ENCODE data around the gene GTF2H4.

Gene GTF2H4

DNA sequence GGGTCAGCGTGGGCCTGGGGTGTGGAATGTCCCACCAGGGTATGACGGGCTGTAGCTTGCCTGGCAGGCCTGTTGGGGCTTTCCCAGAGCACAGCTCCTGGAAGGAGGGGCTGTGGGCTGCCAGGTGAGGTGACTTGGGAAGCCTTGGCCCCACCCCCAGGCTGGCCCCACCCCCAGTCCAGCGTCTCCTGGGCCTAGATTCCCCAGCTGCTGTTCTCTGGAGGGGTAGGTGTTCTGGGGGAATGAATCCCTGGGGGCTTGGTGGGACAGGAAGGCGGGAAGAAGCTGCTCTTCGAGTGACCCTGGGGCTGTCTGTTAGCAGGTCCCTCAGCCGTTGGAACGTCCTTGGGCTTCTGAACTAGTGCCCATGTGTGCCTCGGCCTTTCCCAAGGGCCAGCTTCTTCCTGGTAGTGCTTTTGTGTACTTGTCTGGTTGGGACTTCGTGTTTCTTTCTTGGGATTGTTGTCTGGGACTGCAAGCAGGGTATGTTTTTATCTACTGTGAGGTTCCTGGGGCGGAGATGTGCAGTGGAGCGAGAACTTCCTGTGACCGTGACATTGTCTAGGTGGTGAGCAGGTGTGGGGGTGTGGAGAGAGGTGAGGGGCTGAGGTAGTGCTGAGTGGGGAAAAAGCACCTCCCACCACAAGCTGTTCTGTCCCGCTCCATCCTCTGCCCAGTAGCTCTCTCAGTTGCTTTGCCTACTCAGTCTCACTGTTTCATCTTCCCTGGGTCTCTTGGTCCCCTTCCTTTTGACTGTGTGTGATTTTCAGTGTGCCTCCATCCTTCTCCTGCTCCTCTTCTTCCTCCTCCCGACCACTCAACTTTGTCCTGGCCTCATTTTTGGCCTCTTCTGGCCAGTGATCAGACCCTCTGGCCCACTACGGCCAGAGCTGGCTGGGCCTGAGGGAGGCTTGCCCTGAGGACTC is 25.0 kb upstream of the GTF2H4 start:
- DNase-seq, result no peak

DNA sequence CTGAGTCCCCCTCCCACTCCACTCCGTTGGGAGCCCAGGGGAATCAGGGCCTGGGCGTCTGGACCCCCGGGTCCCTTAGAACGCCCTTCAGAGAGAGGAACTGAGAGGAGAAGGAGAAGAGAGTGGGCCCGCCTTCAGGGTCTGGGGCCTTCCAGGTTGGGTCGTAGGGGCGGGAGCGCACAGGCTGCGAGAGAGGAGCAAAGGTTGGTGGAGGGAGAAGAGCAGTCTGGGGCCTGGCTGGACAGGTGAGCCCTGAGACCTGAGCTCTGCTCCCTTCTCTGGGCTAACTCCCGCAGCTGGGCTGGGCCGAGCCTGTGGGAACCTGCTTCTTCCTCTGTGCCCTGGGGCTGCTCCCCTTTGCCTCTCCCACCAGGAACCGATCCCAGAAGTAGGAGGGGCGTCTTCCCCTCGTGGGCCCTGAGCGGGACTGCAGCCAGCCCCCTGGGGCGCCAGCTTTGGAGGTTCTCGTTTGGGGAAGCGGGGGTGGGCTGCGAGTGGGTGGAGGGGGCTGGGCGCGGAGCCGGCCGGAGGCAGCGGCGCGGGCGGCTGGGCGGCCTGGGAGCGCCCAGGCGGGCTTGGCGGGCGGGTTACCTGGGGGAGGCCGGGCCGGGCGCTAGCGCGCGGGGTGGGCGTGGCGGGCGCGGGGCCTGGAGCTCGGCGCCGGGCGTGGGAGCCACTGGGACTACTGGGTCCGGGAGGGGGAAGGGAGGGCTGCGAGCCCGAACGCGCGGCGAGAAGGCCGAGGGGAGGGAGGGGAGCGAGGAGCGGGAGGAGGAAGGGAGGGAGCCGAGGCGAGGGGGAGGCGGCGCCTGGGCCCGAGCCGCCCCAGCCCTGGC is 24.1 kb upstream of the GTF2H4 start, which contains the start of gene DDR1:
TSS of gene DDR1 (plus strand) at position 835 of the 836 bp plus-strand sequence. CDS start 4,211 bp downstream, outside the sequence.
- peak; percentile 11 to 18 for DNase-seq

DNA sequence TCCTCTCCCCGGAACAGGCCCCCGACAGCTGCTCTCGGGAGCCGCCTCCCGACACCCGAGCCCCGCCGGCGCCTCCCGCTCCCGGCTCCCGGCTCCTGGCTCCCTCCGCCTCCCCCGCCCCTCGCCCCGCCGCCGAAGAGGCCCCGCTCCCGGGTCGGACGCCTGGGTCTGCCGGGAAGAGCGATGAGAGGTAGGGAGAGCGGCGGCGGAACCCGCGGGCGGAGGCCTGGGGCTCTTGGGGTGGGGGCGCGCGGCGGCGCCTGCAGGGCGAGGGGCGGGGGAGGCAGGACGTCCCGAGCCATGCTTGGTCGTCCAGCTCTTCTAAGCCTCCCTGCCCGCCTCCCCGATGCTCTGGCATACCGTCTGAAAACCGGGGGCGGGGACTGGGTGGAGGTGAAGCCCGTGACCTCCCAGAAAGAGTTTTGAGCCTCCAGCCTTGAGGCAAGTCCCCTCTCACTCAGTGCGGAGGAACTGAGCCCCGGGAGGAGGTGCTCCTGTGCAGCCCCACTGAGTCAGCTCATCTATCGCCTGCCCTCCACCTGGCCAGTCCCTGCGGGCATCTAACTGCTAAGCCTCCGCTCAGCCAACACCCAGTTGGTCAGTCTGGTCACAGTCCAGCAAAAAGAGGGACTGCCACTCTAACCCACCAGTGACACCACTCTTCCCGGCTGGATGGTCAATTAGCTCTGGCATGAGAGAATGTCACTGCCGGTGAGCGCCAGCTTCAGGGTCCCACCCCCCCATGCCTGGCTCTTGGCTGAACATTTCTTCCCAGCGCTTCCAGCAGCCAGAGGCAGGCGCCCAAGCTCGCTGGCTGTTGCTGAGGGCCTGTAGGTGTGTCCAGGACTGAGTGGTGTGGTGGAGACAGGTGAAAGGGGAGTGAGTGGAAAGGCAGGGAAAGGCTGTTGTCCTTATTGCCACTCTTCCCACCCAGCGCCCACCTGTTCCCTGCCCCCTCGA is 23.2 kb upstream of the GTF2H4 start:
- no peak for DNase-seq

DNA sequence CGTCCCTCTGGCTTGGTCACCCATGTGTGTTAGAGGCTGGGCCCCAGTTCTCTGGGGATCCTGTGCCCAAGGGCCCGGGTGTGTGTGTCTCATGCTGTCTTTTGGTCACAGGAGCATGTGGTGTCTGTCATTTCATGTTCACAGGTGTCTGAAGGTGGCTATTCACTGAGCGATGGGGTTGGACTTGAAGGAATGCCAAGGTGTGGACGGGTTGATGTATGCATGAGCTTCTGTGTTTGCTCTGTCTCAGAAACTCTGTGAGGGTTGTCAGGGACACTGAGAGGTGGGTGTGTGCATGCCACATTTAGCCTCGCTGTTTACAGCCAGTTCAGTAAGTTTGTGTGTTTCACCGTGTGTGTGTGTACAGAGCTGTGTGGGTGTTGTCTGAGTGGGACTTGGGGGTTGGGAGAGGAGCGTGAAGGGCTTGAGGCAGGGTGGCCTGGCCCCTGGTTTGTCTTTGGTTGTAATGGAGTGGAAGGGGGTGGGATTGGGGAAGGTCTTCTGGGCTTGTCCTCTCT is 22.5 kb upstream of the GTF2H4 start:
- DNase-seq, result no peak

DNA sequence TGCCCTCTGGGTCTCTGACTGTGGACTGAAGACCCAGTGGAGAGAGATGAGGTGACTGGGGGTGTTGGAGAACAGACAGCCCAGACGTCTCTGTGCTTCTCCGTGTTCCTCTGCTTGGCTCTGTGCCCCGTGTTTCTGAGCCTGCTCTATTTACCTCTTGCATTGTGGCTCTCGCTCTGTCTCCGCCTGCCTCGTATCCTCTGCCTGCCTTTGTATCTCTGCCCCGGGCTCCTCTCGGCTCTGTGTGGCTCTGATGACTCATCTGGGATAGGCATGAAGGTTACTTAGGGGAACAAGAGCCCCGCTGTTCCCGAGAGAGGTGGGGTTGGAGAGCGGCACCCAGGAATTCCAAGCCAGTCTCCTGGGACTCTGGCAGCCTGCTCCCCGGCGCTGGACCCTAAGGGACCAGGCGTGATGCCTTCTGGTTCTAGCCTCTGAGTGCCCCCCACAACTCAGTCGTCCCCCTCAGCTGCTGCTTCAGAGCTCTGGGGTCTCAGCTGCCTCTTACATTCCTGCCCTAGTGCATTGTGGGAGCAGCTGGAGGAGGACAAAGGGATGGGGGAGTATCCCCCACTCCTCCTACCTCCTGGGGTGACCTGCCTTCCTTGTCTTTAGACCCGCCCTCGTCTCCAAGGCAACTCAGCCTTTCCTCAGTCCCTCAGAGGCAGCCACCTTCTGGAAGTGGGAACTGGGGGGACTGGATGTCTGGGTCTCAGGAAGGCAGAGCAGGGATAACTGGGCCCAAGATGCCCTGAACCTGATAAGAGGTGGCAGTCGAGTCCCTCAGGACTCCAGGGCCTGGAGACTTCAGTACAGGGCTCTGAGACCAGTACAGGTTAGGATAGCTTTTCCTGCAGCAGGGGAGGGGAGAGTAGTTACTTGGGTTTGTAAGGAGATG is 21.8 kb upstream of the GTF2H4 start:
- peak; percentile 5 to 19 for DNase-seq

DNA sequence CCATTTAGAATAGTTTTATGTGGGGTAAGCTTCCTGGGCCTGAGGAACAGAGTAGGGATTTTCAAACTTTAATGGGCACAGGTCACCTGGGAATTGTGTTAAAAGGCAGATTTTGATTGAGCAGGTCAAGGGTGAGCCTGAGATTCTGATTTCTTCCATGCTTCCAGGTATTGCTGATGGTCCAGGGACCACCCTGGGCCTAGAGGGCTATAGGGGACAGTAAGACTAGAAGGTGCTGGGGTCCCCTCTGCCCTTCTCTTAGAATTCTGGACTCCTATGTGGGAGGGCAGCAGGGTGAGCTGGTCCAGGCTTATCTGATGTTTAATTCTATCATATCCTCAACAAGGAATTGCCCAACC is 21.1 kb upstream of the GTF2H4 start:
- no peak for DNase-seq

DNA sequence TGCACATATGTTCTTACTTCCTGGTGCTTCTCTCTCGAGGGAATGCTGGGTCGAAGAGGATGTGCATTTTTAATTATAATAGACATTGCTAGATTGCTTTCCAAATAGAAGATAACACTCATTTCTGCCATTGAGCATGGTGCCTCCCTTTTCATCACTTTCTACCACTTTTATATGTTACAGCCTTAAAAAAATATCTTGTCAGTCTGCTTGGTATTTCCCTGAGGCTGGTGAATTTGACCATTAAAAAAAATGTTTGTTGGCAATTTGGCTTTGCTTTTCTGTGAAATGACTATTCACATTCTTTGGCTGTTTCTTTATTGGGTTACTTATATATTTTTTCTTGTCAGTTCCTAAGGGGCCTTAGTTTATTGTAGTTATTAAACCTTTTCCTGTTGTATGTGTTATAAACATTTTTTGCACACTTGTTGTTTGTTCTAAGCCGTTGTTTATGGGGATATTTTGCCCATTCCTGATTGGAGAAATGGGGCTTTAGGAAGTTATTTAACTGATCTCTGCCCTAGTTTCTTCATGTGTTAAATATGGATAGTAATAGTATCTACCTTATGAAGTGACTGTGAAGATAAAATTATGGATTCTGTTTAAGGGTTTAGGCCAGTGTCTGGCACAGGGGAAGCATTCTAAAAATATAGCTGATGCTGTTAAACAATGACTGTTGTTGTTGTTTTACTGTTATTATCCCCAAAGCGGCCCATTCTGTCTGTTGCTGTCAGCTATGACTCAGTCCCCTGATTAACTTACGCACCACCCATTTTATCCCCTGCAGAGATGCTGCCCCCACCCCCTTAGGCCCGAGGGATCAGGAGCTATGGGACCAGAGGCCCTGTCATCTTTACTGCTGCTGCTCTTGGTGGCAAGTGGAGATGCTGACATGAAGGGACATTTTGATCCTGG is 19.8 kb upstream of the GTF2H4 start:
- DNase-seq, result no peak

DNA sequence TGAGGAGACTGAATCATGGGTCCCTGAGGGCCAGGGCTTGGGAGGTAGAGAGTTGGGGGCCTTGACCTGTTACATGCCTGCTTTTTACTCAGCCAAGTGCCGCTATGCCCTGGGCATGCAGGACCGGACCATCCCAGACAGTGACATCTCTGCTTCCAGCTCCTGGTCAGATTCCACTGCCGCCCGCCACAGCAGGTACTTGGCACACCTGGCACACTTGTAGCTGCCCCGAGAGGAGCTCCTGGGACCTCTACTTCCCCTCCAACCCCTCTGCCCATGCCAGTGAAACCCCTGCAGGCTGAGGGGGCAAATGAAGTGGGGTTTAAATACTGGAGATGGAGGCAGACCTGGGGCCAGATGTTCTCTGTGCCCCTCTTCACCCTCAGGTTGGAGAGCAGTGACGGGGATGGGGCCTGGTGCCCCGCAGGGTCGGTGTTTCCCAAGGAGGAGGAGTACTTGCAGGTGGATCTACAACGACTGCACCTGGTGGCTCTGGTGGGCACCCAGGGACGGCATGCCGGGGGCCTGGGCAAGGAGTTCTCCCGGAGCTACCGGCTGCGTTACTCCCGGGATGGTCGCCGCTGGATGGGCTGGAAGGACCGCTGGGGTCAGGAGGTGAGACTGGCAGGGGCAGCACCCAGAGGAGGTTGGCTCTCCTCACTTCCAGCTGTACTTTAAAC is 19.1 kb upstream of the GTF2H4 start:
- DNase-seq, result no peak

DNA sequence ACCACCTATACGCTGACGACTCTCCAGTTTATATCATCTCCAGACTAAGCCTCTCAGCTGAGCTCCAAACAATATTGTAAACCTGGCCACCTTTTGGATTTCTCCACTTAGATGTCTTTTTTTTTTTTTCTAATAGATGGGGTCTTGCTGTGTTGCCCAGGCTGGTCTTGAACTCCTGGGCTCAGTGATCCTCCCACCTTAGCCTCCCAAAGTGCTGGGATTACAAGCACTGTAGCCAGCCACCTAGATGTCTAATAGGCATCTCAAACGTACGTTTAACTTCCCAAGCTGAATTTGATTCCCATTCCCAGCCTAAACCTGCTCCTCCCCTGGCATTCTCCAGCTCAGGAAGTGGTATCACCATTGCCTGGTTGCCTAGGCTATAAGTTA is 18.5 kb upstream of the GTF2H4 start:
- DNase-seq, result no peak

DNA sequence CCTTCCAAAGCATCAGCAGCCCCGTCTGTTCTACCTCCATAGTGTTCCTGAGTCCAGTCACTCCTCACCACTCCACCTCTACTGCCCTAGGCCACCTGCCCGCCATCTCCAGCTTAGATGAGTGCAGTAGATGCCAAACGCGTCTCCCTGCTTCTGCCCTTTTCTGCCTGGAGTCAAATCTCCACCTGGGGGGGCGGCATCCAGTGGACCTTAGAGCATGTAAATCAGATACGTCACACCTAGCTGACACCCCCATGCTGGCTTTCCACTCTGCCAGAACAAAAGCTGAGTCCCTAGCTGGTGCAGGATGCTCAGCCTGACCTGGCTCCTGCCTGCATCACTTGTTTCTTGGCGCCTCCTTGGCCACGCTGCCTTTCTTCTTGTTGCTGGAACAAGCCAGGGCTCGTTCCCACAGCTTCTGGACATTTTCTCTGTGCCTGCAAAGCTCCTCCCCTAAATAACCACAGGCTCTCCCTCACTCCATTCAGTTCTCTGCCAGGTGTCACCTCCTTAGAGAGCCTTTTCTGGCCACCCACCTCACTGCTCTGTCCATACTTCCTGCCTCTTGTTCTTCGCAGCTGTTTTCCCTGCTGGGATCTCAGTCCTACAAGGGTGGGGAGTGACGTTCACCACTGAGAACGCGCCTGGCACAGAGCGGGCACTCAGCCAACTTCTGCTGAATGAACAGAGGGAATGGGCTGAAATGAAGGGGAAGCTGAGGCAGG is 17.9 kb upstream of the GTF2H4 start:
- no peak for DNase-seq

DNA sequence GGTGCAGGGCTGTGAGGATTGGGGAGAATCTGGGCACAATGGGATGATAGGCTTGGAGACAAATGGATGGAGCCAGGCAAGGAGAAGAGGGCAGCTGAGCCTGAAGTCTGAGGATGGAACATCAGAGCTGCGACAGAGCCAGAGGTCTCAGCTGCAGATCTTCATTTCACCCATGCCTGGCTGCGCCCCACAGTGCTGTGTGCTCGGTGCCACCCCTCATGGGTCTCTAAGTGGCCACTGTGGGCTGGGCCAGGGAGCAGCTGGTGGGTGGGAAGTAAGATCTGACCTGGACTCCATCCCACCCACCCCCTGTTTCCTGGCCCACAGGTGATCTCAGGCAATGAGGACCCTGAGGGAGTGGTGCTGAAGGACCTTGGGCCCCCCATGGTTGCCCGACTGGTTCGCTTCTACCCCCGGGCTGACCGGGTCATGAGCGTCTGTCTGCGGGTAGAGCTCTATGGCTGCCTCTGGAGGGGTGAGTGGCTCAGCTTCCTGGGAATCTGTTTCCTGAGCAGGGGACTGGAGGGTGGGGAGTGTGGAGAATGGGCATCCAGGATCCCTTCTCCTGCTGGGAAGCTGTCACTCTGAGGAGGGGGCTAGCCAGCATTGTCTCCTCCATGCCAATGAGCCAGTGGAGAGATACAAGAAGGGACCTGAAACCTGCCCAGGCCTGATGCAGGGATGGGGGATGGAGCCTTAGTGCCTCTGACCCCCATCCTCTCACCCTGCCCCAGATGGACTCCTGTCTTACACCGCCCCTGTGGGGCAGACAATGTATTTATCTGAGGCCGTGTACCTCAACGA is 17.2 kb upstream of the GTF2H4 start:
- DNase-seq, result no peak

DNA sequence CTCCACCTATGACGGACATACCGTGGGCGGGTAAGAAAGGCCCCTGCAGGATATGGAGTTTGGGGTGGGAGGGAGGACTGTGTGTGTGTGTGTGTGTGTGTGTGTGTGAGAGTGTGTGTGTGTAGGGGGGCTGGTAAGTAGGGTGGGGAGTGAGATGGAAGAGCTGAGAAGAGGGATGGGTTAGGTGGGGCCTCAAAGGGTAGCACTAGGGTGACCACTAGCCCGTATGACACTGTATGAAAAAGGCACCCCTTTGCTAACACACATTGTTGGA is 16.6 kb upstream of the GTF2H4 start:
- DNase-seq, result no peak

DNA sequence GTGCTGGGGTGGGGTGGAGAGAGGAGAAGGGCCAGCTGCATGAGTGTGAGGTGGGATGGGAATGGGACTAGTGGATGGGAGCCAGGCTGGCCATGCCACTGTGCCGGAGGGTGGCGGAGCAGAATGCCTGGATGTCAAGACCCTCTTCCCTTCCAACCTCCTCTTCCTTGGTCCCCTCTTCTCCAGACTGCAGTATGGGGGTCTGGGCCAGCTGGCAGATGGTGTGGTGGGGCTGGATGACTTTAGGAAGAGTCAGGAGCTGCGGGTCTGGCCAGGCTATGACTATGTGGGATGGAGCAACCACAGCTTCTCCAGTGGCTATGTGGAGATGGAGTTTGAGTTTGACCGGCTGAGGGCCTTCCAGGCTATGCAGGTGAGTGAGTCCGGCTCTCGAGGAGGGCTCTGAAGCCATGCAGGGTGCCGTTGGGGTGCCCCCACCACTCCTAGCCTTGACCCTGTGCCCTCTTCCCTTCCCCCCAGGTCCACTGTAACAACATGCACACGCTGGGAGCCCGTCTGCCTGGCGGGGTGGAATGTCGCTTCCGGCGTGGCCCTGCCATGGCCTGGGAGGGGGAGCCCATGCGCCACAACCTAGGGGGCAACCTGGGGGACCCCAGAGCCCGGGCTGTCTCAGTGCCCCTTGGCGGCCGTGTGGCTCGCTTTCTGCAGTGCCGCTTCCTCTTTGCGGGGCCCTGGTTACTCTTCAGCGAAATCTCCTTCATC is 16.0 kb upstream of the GTF2H4 start:
- no peak for DNase-seq

DNA sequence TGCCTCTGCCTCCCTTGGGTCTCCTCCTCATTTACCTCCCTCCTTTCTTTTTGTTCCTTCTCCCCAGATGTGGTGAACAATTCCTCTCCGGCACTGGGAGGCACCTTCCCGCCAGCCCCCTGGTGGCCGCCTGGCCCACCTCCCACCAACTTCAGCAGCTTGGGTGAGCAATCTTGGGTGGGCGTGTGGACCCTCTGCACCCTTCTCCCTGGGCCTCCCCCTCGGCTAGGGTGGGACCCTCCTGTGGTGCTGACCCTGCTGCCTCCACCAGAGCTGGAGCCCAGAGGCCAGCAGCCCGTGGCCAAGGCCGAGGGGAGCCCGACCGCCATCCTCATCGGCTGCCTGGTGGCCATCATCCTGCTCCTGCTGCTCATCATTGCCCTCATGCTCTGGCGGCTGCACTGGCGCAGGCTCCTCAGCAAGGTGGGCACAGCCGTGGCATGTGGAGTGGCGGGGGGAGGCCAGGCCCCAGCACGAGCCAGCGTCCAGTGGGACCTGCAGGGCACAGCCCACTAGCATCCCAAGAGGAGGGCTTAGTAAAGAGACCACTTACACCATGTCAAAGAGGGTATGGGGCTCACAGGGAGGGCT is 14.9 kb upstream of the GTF2H4 start:
- no peak for DNase-seq

DNA sequence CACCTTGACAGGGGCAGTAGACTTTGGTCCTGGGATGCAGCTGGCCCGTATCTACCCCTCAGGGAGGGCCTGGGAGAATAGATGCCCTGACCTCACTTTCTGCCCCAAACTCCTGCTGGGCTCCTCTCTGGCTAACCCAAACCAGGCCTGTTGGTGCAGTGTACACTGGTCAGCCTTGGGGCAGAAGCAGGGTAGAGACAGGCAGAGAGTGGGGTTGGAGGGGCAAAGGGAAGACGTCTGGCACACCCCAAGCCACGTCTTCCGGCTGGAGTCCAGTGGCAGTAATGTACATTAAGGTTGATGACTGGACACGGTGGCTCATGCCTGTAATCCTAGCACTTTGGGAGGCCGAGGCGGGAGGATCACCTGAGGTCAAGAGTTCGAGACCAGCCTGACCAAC is 14.3 kb upstream of the GTF2H4 start:
- DNase-seq, result no peak

DNA sequence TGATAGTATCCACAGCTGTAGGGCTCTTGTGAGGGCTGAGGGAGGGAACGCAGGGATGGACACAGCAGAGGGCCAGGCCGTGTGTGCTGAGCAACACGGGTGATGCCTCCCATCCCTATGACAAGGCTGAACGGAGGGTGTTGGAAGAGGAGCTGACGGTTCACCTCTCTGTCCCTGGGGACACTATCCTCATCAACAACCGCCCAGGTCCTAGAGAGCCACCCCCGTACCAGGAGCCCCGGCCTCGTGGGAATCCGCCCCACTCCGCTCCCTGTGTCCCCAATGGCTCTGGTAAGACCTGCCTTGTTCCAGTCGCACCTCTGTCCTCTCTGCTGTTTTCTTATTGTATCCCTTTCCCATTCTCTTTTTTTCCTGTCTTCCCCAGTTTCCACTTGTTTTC is 13.6 kb upstream of the GTF2H4 start:
- DNase-seq, result no peak

DNA sequence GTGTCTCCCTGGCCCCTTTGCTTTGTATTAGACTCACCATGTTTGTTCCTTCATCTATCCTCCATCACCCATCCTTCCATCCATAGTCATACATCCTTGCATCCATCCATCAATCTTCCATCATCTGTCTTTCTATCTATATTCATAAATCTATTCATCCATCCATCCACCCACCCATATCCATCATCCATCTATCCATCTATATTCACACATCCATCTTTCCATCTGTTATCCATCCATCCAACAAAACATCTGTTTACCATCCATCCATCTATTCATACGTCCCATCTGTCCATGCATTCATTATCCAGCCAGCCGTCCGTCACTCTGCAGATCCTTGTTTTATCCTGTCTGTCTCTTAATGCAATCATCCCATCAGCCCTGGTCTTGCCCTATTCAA is 13.1 kb upstream of the GTF2H4 start:
- DNase-seq, result no peak
